ENCODE data around the gene CTDP1.

Gene CTDP1

GRCh38 chr18:79776674-79777073, 97.1 kb downstream of the CTDP1 start:
- Histone ChIP-seq H3K27ac (ENCODE audit: low read depth in 2 of 2, low read length in 2 of 2) (no peak overlapping the region), H3K4me3 (ENCODE audit: low read length in 2 of 2) (no peak overlapping the region), H3K9me3 (ENCODE audit: control insufficient read depth in 2 of 2, low read length in 2 of 2) (no peaks in the 10 kb centered on the region), H3K9ac (ENCODE audit: low read depth in 1 of 2, low read length in 2 of 2) (no peak overlapping the region), H3K27me3 (ENCODE audit: control insufficient read depth in 2 of 2, insufficient read depth in 2 of 2, low read length in 2 of 2) (peaks cover 0 to 3% of the 10 kb centered on the region in 2 donors), H3K4me1 (ENCODE audit: control insufficient read depth in 2 of 2, insufficient read depth in 2 of 2, low read length in 2 of 2) (no peaks in the 10 kb centered on the region), H3K36me3 (ENCODE audit: control insufficient read depth in 2 of 2, insufficient read depth in 2 of 2, low read length in 2 of 2) (no peaks in the 10 kb centered on the region)

- no peaks in the 10 kb centered on the region for H3K9me3 ChIP-seq (ENCODE audit: control insufficient read depth in 2 of 2, low read length in 2 of 2)
- no peak overlapping the region for H3K4me3 ChIP-seq (ENCODE audit: low read length in 2 of 2)
- peaks cover 0 to 3% of the 10 kb centered on the region in 2 donors for H3K27me3 ChIP-seq (ENCODE audit: control insufficient read depth in 2 of 2, insufficient read depth in 2 of 2, low read length in 2 of 2)
- no peaks in the 10 kb centered on the region for H3K36me3 ChIP-seq (ENCODE audit: control insufficient read depth in 2 of 2, insufficient read depth in 2 of 2, low read length in 2 of 2)
- H3K4me1 ChIP-seq (ENCODE audit: control insufficient read depth in 2 of 2, insufficient read depth in 2 of 2, low read length in 2 of 2) = no peaks in the 10 kb centered on the region
- H3K27ac ChIP-seq (ENCODE audit: low read depth in 2 of 2, low read length in 2 of 2) = no peak overlapping the region
- no peak overlapping the region for H3K9ac ChIP-seq (ENCODE audit: low read depth in 1 of 2, low read length in 2 of 2)
These were observed 98.7 kb downstream of the CTDP1 start for GRCh38 chr18:79778291-79778791.

- Histone ChIP-seq H3K9me3 (ENCODE audit: control insufficient read depth in 2 of 2, low read length in 2 of 2) (no peaks in the 10 kb centered on the region), H3K36me3 (ENCODE audit: control insufficient read depth in 2 of 2, insufficient read depth in 2 of 2, low read length in 2 of 2) (no peaks in the 10 kb centered on the region), H3K27ac (ENCODE audit: low read depth in 2 of 2, low read length in 2 of 2) (no peak overlapping the region), H3K27me3 (ENCODE audit: control insufficient read depth in 2 of 2, insufficient read depth in 2 of 2, low read length in 2 of 2) (peaks cover 0 to 3% of the 10 kb centered on the region in 2 donors), H3K4me1 (ENCODE audit: control insufficient read depth in 2 of 2, insufficient read depth in 2 of 2, low read length in 2 of 2) (no peaks in the 10 kb centered on the region), H3K4me3 (ENCODE audit: low read length in 2 of 2) (no peak overlapping the region), H3K9ac (ENCODE audit: low read depth in 1 of 2, low read length in 2 of 2) (no peak overlapping the region)
These were observed 99.6 kb downstream of the CTDP1 start for GRCh38 chr18:79779021-79779699.

- Histone ChIP-seq H3K9ac (ENCODE audit: low read depth in 1 of 2, low read length in 2 of 2) (no peak overlapping the region), H3K9me3 (ENCODE audit: control insufficient read depth in 2 of 2, low read length in 2 of 2) (no peaks in the 10 kb centered on the region), H3K27ac (ENCODE audit: low read depth in 2 of 2, low read length in 2 of 2) (no peak overlapping the region), H3K36me3 (ENCODE audit: control insufficient read depth in 2 of 2, insufficient read depth in 2 of 2, low read length in 2 of 2) (no peaks in the 10 kb centered on the region), H3K4me3 (ENCODE audit: low read length in 2 of 2) (no peak overlapping the region), H3K4me1 (ENCODE audit: control insufficient read depth in 2 of 2, insufficient read depth in 2 of 2, low read length in 2 of 2) (no peaks in the 10 kb centered on the region), H3K27me3 (ENCODE audit: control insufficient read depth in 2 of 2, insufficient read depth in 2 of 2, low read length in 2 of 2) (peaks cover 0 to 3% of the 10 kb centered on the region in 2 donors)
These were observed 100.1 kb downstream of the CTDP1 start for GRCh38 chr18:79779700-79780190.

GRCh38 chr18:79780547-79780946, 100.9 kb downstream of the CTDP1 start:
- Histone ChIP-seq H3K4me1 (ENCODE audit: control insufficient read depth in 2 of 2, insufficient read depth in 2 of 2, low read length in 2 of 2) (no peaks in the 10 kb centered on the region), H3K9ac (ENCODE audit: low read depth in 1 of 2, low read length in 2 of 2) (no peak overlapping the region), H3K27ac (ENCODE audit: low read depth in 2 of 2, low read length in 2 of 2) (no peak overlapping the region), H3K27me3 (ENCODE audit: control insufficient read depth in 2 of 2, insufficient read depth in 2 of 2, low read length in 2 of 2) (peaks cover 0 to 3% of the 10 kb centered on the region in 2 donors), H3K4me3 (ENCODE audit: low read length in 2 of 2) (no peak overlapping the region), H3K9me3 (ENCODE audit: control insufficient read depth in 2 of 2, low read length in 2 of 2) (no peaks in the 10 kb centered on the region), H3K36me3 (ENCODE audit: control insufficient read depth in 2 of 2, insufficient read depth in 2 of 2, low read length in 2 of 2) (no peaks in the 10 kb centered on the region)

- H3K36me3 ChIP-seq (ENCODE audit: control insufficient read depth in 2 of 2, insufficient read depth in 2 of 2, low read length in 2 of 2) = no peaks in the 10 kb centered on the region
- H3K27ac ChIP-seq (ENCODE audit: low read depth in 2 of 2, low read length in 2 of 2) = no peak overlapping the region
- H3K4me3 ChIP-seq (ENCODE audit: low read length in 2 of 2) = no peak overlapping the region
- no peak overlapping the region for H3K9ac ChIP-seq (ENCODE audit: low read depth in 1 of 2, low read length in 2 of 2)
- no peaks in the 10 kb centered on the region for H3K9me3 ChIP-seq (ENCODE audit: control insufficient read depth in 2 of 2, low read length in 2 of 2)
- H3K4me1 ChIP-seq (ENCODE audit: control insufficient read depth in 2 of 2, insufficient read depth in 2 of 2, low read length in 2 of 2) = no peaks in the 10 kb centered on the region
- H3K27me3 ChIP-seq (ENCODE audit: control insufficient read depth in 2 of 2, insufficient read depth in 2 of 2, low read length in 2 of 2) = peaks cover 0 to 3% of the 10 kb centered on the region in 2 donors
These were observed 101.8 kb downstream of the CTDP1 start for GRCh38 chr18:79781331-79781941.

- H3K27me3 ChIP-seq (ENCODE audit: control insufficient read depth in 2 of 2, insufficient read depth in 2 of 2, low read length in 2 of 2) = no peaks in the 10 kb centered on the region
- H3K27ac ChIP-seq (ENCODE audit: low read depth in 2 of 2, low read length in 2 of 2) = no peak overlapping the region
- no peaks in the 10 kb centered on the region for H3K36me3 ChIP-seq (ENCODE audit: control insufficient read depth in 2 of 2, insufficient read depth in 2 of 2, low read length in 2 of 2)
- H3K4me3 ChIP-seq (ENCODE audit: low read length in 2 of 2) = no peak overlapping the region
- no peaks in the 10 kb centered on the region for H3K4me1 ChIP-seq (ENCODE audit: control insufficient read depth in 2 of 2, insufficient read depth in 2 of 2, low read length in 2 of 2)
- no peak overlapping the region for H3K9ac ChIP-seq (ENCODE audit: low read depth in 1 of 2, low read length in 2 of 2)
- no peaks in the 10 kb centered on the region for H3K9me3 ChIP-seq (ENCODE audit: control insufficient read depth in 2 of 2, low read length in 2 of 2)
These were observed 103.1 kb downstream of the CTDP1 start for GRCh38 chr18:79782566-79783308.

- Histone ChIP-seq H3K4me3 (ENCODE audit: low read length in 2 of 2) (no peak overlapping the region), H3K9ac (ENCODE audit: low read depth in 1 of 2, low read length in 2 of 2) (no peak overlapping the region), H3K27me3 (ENCODE audit: control insufficient read depth in 2 of 2, insufficient read depth in 2 of 2, low read length in 2 of 2) (peaks cover 3% of the 10 kb centered on the region in 2 donors), H3K36me3 (ENCODE audit: control insufficient read depth in 2 of 2, insufficient read depth in 2 of 2, low read length in 2 of 2) (no peaks in the 10 kb centered on the region), H3K4me1 (ENCODE audit: control insufficient read depth in 2 of 2, insufficient read depth in 2 of 2, low read length in 2 of 2) (no peaks in the 10 kb centered on the region), H3K27ac (ENCODE audit: low read depth in 2 of 2, low read length in 2 of 2) (no peak overlapping the region), H3K9me3 (ENCODE audit: control insufficient read depth in 2 of 2, low read length in 2 of 2) (no peaks in the 10 kb centered on the region)
These were observed 104.7 kb downstream of the CTDP1 start for GRCh38 chr18:79784071-79784913.

- peaks cover 3 to 4% of the 10 kb centered on the region in 2 donors for H3K27me3 ChIP-seq (ENCODE audit: control insufficient read depth in 2 of 2, insufficient read depth in 2 of 2, low read length in 2 of 2)
These were observed 105.6 kb downstream of the CTDP1 start for GRCh38 chr18:79784965-79785770.

More at GRCh38 chr18:79784965-79785770, 105.6 kb downstream of the CTDP1 start:
- Histone ChIP-seq H3K27ac (ENCODE audit: low read depth in 2 of 2, low read length in 2 of 2) (no peak overlapping the region), H3K9ac (ENCODE audit: low read depth in 1 of 2, low read length in 2 of 2) (no peak overlapping the region), H3K36me3 (ENCODE audit: control insufficient read depth in 2 of 2, insufficient read depth in 2 of 2, low read length in 2 of 2) (no peaks in the 10 kb centered on the region), H3K4me1 (ENCODE audit: control insufficient read depth in 2 of 2, insufficient read depth in 2 of 2, low read length in 2 of 2) (no peaks in the 10 kb centered on the region), H3K4me3 (ENCODE audit: low read length in 2 of 2) (no peak overlapping the region), H3K9me3 (ENCODE audit: control insufficient read depth in 2 of 2, low read length in 2 of 2) (no peaks in the 10 kb centered on the region)

Data from mucosa of rectum (tissue), 2 donors.